GM13976 (cell line): Measurements from ENCODE around the gene CLDN15.

Experiments
- DNase-seq: peaks from one replicate; pipeline ENCODE4 v3.0.0; 2012; ENCODE audit warnings: low spot score
- CTCF ChIP-seq: IDR thresholded peaks from 2 replicates; pipeline ENCODE4 v1.5.1; 2012; ENCODE audit warnings: borderline replicate concordance, mild to moderate bottlenecking; ENCODE audit not compliant: insufficient read depth; ENCODE audit errors: extremely low read depth, missing control alignments, control extremely low read depth
- in situ Hi-C: fragments of 300-500 bp; cut with MboI; formaldehyde crosslinking; loops from one replicate; pipeline ENCODE4 v1.12.0; 2022; ENCODE audit warnings: low sequenced_read_pairs, mixed read lengths, inconsistent platforms; ENCODE audit not compliant: unreplicated experiment

CLDN15 gene

GRCh38 chr7:101220295-101220694, 17.3 kb downstream of the CLDN15 start:
- in situ Hi-C loops: no loop called here
- no peak for TF ChIP-seq CTCF
- no peak for DNase-seq

- in situ Hi-C loops: no loop called here
- DNase-seq: no peak
- no peak for TF ChIP-seq CTCF
Observed at GRCh38 chr7:101218236-101219125, 19.1 kb downstream of the CLDN15 start.

- DNase-seq: peak; percentile 99
- in situ Hi-C loops: no loop called here
- no peak for TF ChIP-seq CTCF
Observed at GRCh38 chr7:101217388-101218235, 20.0 kb downstream of the CLDN15 start, which contains the start of the genes PLOD3 and ZNHIT1. TSS of gene PLOD3 (minus strand) at chr7:101217581. CDS start at chr7:101217274, 307 bp downstream. TSS of gene ZNHIT1 (plus strand) at chr7:101218165. CDS start at chr7:101218196, 31 bp downstream.

- DNase-seq: no peak
- in situ Hi-C loops: no loop called here
- no peak for TF ChIP-seq CTCF
Observed at GRCh38 chr7:101216860-101217387, 20.7 kb downstream of the CLDN15 start.

GRCh38 chr7:101216001-101216859, 21.4 kb downstream of the CLDN15 start:
- no peak for DNase-seq
- in situ Hi-C loops: no loop called here
- no peak for TF ChIP-seq CTCF

GRCh38 chr7:101212014-101212413, 25.6 kb downstream of the CLDN15 start:
- in situ Hi-C loops: no loop called here
- no peak for TF ChIP-seq CTCF
- DNase-seq: no peak
